Measurements from ENCODE around the gene SYNPO2.
A peak's percentile ranks its signal among the peaks of the same experiment; 100 is the strongest.

Gene SYNPO2

GRCh38 chr4:118883861-118884260 is 4.8 kb upstream of the SYNPO2 start:
- DNase-seq: no peak

- DNase-seq: no peak
Measured at GRCh38 chr4:118884716-118885115, 3.9 kb upstream of the SYNPO2 start.

GRCh38 chr4:118889312-118889691 is 648 bp downstream of the SYNPO2 start:
- DNase-seq: no peak

- no peak for DNase-seq
Measured at GRCh38 chr4:118894034-118894433, 5.4 kb downstream of the SYNPO2 start.

GRCh38 chr4:118898221-118898620 is 9.6 kb downstream of the SYNPO2 start:
- no peak for DNase-seq

GRCh38 chr4:118898684-118899138 is 10.1 kb downstream of the SYNPO2 start:
- DNase-seq: no peak

GRCh38 chr4:118904418-118904817 is 15.8 kb downstream of the SYNPO2 start:
- DNase-seq: no peak

GRCh38 chr4:118904935-118905334 is 16.3 kb downstream of the SYNPO2 start:
- no peak for DNase-seq

- peak; percentile 31 for DNase-seq
Measured at GRCh38 chr4:118905566-118905965, 16.9 kb downstream of the SYNPO2 start.

GRCh38 chr4:118909173-118909956 is 20.7 kb downstream of the SYNPO2 start:
- DNase-seq: no peak

- DNase-seq: no peak
Measured at GRCh38 chr4:118910221-118910620, 21.6 kb downstream of the SYNPO2 start.

GRCh38 chr4:118911238-118911703 is 22.6 kb downstream of the SYNPO2 start:
- DNase-seq: no peak

- no peak for DNase-seq
Measured at GRCh38 chr4:118915468-118915867, 26.8 kb downstream of the SYNPO2 start.

GRCh38 chr4:118916691-118917289 is 28.1 kb downstream of the SYNPO2 start:
- no peak for DNase-seq

GRCh38 chr4:118917582-118917981 is 28.9 kb downstream of the SYNPO2 start:
- DNase-seq: no peak

GRCh38 chr4:118918388-118918787 is 29.7 kb downstream of the SYNPO2 start:
- no peak for DNase-seq

- no peak for DNase-seq
Measured at GRCh38 chr4:118920247-118920646, 31.6 kb downstream of the SYNPO2 start.

GRCh38 chr4:118921786-118922185 is 33.1 kb downstream of the SYNPO2 start:
- DNase-seq: no peak

GRCh38 chr4:118923891-118924290 is 35.2 kb downstream of the SYNPO2 start:
- no peak for DNase-seq

GRCh38 chr4:118927974-118928373 is 39.3 kb downstream of the SYNPO2 start:
- no peak for DNase-seq

GRCh38 chr4:118930255-118930654 is 41.6 kb downstream of the SYNPO2 start:
- DNase-seq: no peak

GRCh38 chr4:118931786-118932185 is 43.1 kb downstream of the SYNPO2 start:
- DNase-seq: no peak

GRCh38 chr4:118935819-118936218 is 47.2 kb downstream of the SYNPO2 start:
- DNase-seq: no peak

GRCh38 chr4:118936406-118936805 is 47.8 kb downstream of the SYNPO2 start:
- DNase-seq: no peak
